ENCODE data around the gene TDRD7. TPM values are rescaled to one million over a fixed set of nuclear protein-coding genes. Genes with fewer than 3 reads are reported as not detected.

Gene TDRD7
- total and polyA plus RNA-seq, 2 of the 13 experiments (the other 11 are each of a cell fraction or from before 2014, with no cell fraction given) = 9.8 to 15.5 TPM

- TF ChIP-seq THAP9 (CRISPR knock-in tag; IDR thresholded peaks at IDR 0.05; ENCODE audit: borderline replicate concordance) (no peak), CCDC6 (CRISPR knock-in tag; IDR thresholded peaks at IDR 0.05) (no peak), PRPF4 (IDR thresholded peaks at IDR 0.05; ENCODE audit: low read depth, low read length, poor library complexity, severe bottlenecking) (no peak), ASH2L (IDR thresholded peaks at IDR 0.05; ENCODE audit: insufficient read length, low read depth, low read length) (peak; percentile 69), GLI4 (CRISPR knock-in tag; IDR thresholded peaks at IDR 0.05; ENCODE audit: borderline replicate concordance) (no peak), EHMT2 (IDR thresholded peaks at IDR 0.05; ENCODE audit: borderline replicate concordance, low read depth, low read length) (0 out of 2 replicates have a peak, but pooled peaks have one; percentile 43), LCORL (IDR thresholded peaks at IDR 0.05) (no peak), LCORL (CRISPR knock-in tag; IDR thresholded peaks at IDR 0.05) (no peak), RFXANK (CRISPR knock-in tag; IDR thresholded peaks at IDR 0.05) (no peak), ZBTB7B (CRISPR knock-in tag; IDR thresholded peaks at IDR 0.05) (0 out of 2 replicates have a peak, but pooled peaks have one; percentile 46), RFX1 (IDR thresholded peaks at IDR 0.05) (no peak), ZNF101 (CRISPR knock-in tag; IDR thresholded peaks at IDR 0.05; ENCODE audit: borderline replicate concordance, low read depth) (no peak), HNRNPUL1 (IDR thresholded peaks at IDR 0.05; ENCODE audit: low read depth, low read length) (peak; percentile 71; the same call in 1 of the 2 replicates), ERF (CRISPR knock-in tag; IDR thresholded peaks at IDR 0.05) (0 out of 2 replicates have a peak, but pooled peaks have one; percentile 17), NR2F6 (IDR thresholded peaks at IDR 0.05) (peak; percentile 46; the same call in 1 of the 2 replicates), NR2F6 (CRISPR knock-in tag; IDR thresholded peaks at IDR 0.05) (0 out of 2 replicates have a peak, but pooled peaks have one; percentile 16), ELF4 (CRISPR knock-in tag; IDR thresholded peaks at IDR 0.05; ENCODE audit: borderline replicate concordance) (no peak), PITX1 (CRISPR knock-in tag; IDR thresholded peaks at IDR 0.05) (peak; percentile 84)
Observed at GRCh38 chr9:97406620-97407177, 5.2 kb upstream of the TDRD7 start (continued).

All from HepG2 (cell line).